GM20000 (cell line): ENCODE data around the gene ZCCHC8.
A peak's percentile ranks its signal among the peaks of the same experiment; 100 is the strongest.
"Not testable (repeated sequence)": the region's sequence is repeated elsewhere in the genome, so short reads cannot be mapped to it uniquely, and the experiment has no call there.

Source experiments
- DNase-seq: peaks from one replicate; pipeline ENCODE4 v3.0.0; 2012; ENCODE audit warnings: low spot score
- TF ChIP-seq, protein P1 (sequence below): IDR thresholded peaks from 2 replicates; pipeline ENCODE4 v1.5.1; 2012; ENCODE audit warnings: mild to moderate bottlenecking, control low read depth; ENCODE audit errors: extremely low read depth, missing control alignments

ZCCHC8 gene

DNA sequence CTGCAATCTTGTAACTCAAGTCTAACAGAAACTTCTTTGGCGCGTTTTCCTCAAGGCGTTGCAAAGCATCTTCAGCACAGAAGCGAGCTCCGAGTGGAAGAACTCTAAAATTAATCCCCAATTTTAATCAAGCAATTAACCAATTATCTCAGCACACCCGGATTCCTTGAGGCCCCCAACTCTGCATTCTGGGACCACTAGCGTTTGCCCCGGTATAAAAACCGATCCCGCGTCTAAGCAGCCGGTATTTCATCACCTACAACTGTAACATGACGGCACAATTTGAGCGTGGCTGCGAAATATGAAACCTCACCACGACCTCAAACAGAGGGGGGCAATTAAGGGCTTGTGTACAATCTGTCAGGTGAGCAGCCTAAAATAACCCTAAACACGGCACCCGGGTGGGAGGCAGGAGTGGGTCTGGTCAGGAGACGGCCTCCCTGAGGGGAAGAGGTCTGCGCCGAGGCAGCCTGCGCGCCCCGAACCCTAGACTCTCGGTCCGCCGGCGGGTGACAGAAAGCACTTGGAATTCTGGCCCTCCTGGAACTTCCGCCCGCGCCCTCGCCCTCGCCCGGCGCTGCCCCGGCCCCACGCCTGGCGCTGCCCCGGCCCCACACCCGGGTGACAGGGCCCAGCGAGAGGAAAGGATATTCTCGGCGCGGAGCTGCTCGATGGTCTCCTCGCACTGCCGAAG, 594 bp downstream of the ZCCHC8 start:
- TF ChIP-seq, protein P1, sequence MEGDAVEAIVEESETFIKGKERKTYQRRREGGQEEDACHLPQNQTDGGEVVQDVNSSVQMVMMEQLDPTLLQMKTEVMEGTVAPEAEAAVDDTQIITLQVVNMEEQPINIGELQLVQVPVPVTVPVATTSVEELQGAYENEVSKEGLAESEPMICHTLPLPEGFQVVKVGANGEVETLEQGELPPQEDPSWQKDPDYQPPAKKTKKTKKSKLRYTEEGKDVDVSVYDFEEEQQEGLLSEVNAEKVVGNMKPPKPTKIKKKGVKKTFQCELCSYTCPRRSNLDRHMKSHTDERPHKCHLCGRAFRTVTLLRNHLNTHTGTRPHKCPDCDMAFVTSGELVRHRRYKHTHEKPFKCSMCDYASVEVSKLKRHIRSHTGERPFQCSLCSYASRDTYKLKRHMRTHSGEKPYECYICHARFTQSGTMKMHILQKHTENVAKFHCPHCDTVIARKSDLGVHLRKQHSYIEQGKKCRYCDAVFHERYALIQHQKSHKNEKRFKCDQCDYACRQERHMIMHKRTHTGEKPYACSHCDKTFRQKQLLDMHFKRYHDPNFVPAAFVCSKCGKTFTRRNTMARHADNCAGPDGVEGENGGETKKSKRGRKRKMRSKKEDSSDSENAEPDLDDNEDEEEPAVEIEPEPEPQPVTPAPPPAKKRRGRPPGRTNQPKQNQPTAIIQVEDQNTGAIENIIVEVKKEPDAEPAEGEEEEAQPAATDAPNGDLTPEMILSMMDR, result no peak
- DNase-seq, result peak; percentile 60

GRCh38 chr12:122495258-122495657, 5.5 kb downstream of the ZCCHC8 start:
- TF ChIP-seq, protein P1, result no peak
- DNase-seq, result no peak

- DNase-seq, result not testable (repeated sequence)
Observed at GRCh38 chr12:122493222-122493621, 7.5 kb downstream of the ZCCHC8 start.

DNA sequence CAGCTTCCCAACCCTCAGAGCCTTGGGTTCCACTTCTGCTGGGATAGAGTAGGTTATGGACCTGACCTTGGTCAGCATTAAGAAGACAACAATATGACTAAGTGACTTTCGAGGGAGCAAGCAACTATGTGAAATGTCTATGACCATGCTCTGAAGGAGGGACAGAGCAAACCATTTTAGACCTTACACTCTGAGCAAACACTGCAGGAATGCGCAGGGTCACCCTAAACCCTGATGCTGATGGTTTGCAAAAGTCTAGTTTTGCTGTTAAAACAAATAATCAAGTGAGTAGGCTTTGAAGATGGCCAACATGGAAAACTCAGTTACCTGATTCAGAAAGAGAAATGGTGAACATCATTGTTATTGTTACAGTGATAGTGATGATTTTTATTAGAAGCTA, 8.7 kb downstream of the ZCCHC8 start:
- TF ChIP-seq, protein P1, result no peak
- no peak for DNase-seq

- TF ChIP-seq, protein P1, result no peak
- no peak for DNase-seq
Observed at GRCh38 chr12:122489038-122489437, 11.7 kb downstream of the ZCCHC8 start.

- DNase-seq, result not testable (repeated sequence)
Observed at GRCh38 chr12:122487807-122488206, 12.9 kb downstream of the ZCCHC8 start.

DNA sequence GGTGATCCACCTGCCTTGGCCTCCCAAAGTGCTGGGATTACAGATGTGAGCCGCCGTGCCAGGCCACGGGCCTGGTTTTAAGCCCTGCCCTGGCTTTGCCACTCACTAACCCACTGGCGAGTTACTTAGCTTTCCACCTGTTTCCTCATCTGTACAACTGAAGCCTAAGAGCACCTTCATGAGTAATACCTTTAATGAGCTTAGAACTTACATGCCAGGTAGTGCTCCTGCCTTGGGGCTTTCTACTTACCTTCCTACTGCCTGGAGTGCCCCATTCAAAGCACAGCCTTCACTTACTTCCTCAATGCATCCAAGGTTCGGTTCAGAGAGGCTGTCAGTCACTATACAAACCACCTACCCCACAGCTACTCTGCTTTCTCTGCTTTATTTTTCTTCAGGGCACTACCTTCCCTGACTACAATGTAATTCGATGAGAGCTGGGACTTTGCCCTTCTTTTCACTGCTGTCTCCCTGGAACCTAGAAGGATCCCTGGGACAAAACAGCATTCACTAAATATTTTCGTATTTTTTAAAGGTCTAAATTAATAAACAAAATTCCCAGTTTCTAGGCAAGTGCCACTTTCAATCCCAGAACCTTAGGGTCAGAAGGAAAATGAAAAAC, 13.8 kb downstream of the ZCCHC8 start:
- TF ChIP-seq, protein P1, result no peak
- no peak for DNase-seq

GRCh38 chr12:122486360-122486759, 14.4 kb downstream of the ZCCHC8 start:
- not testable (repeated sequence) for DNase-seq

DNA sequence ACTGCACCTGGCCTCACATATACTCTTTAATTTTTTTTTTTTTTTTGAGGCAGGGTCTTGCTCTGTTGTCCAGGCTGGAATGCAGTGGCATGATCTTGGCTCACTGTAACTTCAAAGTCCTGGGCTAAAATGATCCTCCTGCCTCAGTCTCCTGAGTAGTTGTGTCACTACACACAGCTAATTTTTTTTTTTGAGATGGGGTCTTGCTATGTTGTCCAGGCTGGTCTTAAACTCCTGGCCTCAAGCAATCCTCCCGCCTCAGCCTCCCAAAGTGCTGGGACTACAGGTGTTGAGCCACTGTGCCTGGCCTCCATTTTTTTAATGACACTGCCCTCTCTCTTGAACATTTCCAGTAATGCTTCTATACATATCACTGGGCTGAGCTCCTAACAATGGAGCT, 16.3 kb downstream of the ZCCHC8 start:
- DNase-seq, result not testable (repeated sequence)
